Activated T-helper 1 cell treated with Interleukin-2 at 50 U/mL for 16 hours (primary cell): ENCODE results near the gene FGFR3.
A peak's percentile ranks its signal among the peaks of the same experiment; 100 is the strongest.
"Not testable (repeated sequence)": the region's sequence is repeated elsewhere in the genome, so short reads cannot be mapped to it uniquely, and the experiment has no call there.

Experiments
- DNase-seq: peaks from one replicate; pipeline ENCODE4 v3.0.0-alpha.2; 2020; ENCODE audit warnings: low read depth

Gene FGFR3

DNA sequence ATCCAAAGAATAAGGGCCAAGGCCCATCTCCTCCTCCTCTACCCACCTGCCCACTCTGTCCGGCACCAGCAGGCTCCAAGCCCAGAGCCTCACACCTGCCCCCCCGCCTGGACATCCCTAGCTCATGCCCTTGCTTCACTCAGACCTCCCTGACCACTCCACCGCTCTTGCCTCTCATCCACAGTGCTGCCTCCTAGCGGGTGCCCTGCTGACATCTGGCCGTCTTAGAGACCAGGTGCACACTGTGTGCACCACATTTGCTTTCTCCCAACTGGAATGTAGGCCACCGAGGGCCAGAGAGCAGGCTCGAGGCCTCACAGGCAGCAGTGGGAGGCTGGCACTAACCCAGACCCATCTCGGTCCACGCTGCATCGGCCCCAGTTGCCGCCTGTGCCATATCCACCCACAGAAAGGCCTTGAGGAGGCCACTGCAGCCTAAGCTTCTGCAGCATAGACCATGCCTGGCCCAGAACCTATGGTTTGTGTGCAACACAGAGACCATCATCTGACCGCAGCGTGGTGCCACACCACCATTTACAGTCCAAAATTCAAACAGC, 49.3 kb downstream of the FGFR3 start:
- DNase-seq: no peak

DNA sequence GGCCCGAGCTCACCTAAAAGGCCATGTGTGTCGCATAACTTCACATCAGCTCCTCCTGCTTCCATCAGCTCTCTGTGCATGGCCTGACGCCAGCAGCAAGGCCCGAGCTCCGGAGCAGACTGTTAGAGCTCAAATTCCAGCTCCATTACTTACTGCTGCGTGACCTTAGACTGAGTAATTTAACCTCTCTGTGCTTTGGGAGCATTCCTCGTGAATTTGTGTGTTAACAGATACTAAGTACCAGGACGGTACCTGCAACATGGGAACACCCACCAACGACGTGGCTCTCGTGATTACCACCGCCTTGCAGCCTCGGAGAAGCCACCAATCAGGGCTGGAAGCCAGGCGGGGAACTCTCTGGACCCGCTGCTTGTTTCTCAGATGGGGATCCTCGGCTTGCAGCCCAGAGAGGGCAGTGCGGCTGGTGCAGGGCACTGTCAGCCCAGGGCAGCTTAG, 49.9 kb downstream of the FGFR3 start:
- no peak for DNase-seq

DNA sequence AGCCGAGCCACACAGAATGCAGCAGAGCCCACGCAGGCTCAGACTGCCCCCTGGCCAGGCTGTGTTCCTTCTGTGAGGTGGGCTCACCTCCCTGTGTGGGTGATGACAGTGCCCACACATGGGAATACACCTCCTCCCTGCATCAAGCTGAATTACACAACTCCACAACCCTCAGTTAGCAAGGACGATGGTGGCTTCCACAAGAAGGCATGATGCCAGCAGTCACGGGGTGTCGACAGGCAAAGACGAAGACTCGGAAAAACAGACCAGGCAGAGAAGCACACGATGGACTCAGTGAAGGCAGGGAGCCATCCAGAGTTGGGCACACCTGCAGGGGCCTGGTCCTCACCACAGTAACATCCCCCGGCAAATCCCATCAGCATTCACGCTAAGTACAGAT, 50.8 kb downstream of the FGFR3 start:
- DNase-seq: no peak

DNA sequence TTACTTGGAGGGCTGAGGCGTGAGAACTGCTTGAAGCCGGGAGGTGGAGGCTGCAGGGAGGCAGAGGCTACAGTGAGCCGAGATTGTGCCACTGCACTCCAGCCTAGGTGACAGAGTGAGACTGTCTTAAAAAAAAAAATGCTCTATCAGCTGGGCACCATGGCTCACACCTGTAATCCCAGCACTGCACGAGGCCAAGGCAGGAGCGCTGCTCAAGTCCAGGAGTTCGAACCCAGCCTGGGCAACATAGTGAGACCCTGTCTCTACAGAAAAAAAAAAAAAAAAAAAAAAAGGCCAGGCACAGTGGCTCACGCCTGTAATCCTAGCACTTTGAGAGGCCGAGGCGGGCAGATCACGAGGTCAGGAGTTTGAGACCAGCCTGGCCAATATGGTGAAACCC, 51.5 kb downstream of the FGFR3 start:
- DNase-seq: not testable (repeated sequence)

DNA sequence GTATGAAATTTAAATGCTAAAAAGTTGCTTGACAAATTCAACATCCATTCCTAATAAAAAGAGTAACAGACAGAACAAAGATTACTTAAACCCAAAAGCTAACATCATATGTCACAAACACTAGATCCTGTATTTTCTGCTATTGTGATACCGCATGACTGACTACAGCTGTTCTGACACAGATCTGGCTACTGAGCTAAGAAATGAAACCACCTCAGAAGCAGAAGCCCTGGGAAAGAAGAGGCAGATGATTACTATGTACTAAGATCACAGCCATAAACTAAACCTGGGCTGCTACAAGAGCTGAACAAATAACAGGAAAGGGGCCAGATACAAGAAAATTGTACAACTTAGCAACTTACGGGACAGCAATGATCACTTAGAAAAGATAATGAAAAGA, 53.5 kb downstream of the FGFR3 start:
- DNase-seq: no peak

DNA sequence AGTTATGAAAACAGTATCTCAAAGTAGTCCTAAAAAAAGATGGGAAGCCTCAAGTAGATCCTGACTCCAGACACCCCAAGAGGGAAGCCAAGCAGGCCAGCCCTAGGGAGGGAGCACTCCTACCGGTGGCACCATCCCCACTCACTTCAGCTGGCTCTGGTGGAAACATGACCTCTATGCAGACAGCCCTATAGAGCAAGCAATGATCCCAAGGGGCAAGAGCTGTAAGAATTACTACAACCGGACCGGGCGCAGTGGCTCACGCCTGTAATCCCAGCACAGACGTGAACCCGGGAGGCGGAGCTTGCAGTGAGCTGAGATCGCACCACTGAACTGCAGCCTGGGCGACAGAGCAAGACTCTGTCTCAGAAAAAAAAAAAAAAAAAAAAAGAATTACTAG, 57.2 kb downstream of the FGFR3 start:
- no peak for DNase-seq

DNA sequence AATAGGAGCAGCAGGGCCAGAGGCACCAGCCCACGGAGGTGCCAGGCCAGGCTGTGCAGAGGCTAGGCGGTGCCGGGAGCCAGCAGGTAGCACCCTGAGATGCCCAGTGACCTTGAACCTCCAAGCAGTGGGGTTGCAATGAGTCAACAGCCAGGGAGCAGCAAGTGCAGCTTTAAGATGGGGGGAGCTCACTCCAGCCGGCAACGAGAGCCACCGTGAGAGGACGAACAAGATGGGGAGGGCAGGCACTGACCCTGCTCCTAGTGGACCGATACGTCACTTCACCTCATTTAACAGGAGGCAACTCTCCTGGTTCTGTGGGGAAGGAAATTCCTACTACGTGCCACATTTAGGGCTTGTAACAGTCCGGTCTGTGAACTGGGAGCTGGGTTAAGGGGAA, 58.1 kb downstream of the FGFR3 start:
- DNase-seq: no peak

DNA sequence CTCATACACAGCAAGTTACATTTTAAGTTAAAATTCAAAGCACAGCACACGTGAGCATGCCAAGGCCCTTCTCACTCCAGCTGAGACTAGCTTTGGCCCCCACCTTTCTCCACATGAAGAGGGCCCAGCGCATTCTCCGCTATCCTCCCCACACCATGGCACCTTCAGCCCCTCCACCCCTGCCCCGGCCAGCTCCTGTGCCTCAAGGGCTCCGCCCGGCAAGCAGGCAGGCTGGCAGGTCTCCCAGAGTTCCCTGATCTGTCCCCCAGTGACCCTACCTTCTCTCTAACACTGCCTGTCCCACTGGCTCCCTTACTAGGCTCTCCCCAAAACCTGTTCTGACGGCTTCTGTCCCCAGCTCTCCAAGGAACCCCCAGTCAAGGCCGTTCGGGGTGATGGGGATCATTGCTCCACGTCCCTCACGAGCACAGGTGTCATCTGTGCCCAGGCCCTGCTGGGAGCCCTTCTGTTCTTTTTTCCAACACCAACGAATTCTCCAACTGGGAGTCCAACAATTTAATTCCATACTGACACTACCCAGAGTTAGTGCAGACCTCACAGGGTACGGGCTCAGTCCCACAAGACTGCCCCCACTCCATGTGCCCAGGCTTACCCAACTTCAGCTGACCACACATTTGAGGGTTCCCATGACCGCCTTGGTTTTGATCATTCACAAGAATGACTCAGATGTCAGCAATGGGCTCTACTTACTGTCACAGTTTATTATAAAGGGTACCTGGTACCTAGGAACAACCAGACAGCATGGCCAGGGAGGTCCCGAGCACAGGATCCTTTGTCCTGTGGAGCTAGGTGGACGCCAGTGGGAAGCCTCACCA, 58.7 kb downstream of the FGFR3 start:
- DNase-seq: no peak

DNA sequence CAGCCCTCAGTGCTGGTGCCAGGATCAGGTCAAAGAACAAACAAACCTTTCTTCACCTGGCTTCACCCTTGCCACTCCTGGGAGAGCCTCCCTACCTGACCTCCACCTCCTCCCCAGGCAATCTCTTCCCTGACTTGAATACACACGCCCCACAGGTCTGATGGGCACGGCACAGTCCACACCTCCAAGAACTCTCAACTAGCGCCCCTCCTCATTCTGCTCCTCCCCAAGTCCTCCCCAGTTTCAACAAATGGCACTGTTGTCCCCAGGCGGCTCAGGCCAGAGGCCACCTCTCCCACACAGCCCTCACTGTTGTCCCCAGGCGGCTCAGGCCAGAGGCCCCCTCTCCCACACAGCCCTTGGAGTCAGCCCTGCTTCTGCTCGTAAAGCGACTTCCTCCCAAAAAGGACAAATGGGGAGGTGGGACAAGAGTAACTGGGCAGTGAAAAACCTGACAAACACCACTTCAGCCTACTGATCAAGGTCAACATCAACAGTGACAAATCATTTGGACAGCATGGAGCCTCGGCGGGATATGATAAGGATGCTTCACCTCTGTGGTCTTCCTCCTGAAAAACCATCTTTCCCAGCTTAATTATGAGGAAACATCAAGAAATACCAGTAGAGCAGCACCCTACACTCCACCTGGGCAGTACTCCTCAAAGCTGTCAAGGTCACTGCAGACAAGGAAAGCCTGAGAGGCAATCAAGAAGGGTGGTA, 60.0 kb downstream of the FGFR3 start:
- no peak for DNase-seq

DNA sequence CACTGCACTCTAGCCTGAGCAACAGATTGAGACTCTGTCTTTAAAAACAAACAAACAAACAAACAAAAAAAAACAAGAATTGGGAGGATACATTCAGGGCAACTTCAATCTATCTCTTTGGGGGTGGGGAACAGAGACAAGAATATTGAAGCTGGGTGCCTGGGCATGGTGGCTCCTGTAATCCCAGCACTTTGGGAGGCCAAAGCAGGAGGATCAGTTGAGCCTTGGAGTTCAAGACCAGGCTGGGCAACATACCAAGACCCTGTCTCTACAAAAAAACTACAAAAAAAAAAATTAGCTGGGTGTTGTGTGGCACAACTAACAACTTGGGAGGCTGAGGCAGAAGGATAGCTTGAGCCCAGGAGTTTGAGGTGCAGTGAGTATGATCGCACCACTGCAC, 61.7 kb downstream of the FGFR3 start:
- DNase-seq: no peak

DNA sequence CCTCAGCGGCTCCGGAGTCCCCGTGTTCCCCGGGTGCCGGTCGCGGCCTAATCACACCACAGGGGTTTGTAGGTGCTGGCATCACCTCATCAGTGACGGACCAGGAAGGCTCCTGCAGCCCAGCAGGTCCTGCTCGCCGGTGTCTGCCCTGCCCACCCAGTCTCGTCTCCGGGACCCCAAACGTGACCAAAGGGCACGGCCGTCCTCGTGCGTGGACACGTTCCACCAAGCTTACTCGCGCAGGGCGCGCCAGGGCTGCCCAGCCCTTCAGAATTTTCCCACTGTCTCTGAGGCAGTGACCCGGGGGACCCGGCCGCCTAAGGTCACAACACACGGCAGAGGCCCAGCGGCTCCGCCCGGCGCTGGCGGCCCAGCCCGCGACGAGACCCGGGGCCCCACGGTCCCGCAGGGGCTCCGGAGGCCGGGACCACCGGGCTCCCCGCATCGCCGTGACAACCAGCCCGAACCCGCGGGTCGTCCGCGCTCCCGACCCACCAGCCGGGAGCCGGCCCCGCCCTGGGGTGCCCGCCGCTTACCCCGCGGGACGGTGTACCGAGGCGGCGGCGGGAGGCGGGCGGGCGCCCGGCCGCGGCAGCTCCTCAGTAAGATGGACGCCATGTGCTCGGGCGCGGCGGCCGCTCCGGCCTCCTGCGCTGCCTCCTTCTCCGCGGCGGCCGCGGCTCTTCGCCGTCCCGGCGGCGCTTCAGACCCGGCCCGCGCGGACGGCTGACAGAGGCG, 62.4 kb downstream of the FGFR3 start:
- no peak for DNase-seq

DNA sequence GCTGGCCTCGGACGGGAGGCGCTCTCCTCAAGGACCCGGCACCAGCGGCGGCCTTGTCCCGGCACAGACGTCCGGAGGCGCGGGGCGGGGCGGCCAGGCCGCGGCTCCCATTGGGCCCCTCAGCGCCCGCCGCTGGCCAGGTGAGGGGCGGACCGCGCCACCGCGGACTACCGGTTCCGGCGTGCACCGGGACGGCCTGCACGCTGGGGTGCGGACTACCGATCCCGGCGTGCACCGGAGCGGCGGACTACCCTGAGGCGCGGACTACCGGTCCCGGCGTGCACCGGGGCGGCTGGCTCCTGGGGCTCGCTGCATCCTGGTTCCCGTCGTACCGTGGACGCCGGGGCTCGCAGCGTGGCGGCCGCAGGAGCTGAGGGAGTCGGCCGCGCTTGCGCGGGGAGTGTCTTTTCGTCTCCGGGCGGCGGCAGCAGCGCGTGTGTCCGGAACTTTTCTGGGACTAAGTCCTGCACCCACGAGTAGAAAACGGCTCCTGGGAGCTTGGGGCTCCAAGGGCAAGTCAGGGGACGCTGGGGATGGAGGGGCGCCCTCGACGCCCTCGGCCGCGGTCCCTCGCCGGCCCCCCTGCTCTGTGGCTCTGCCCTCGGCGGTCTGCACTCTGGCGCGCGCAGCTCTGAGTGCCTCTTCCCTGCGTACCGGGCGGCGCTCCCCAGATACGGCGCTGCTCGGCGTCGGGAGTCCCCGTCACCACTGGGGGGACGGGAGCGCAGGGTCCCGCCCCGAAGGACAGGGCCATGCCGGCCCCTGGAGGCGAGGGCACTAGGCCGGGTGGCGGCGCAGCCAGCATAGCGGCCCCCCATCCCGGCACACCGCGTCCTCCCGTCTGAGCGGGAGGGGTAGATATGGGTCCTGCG, 63.2 kb downstream of the FGFR3 start, which contains the start of gene LETM1:
Gene LETM1 (minus strand): TSS at position 86 of the 872 bp plus-strand sequence. CDS start 206 bp downstream, outside the sequence.
- DNase-seq: peak; percentile 89

DNA sequence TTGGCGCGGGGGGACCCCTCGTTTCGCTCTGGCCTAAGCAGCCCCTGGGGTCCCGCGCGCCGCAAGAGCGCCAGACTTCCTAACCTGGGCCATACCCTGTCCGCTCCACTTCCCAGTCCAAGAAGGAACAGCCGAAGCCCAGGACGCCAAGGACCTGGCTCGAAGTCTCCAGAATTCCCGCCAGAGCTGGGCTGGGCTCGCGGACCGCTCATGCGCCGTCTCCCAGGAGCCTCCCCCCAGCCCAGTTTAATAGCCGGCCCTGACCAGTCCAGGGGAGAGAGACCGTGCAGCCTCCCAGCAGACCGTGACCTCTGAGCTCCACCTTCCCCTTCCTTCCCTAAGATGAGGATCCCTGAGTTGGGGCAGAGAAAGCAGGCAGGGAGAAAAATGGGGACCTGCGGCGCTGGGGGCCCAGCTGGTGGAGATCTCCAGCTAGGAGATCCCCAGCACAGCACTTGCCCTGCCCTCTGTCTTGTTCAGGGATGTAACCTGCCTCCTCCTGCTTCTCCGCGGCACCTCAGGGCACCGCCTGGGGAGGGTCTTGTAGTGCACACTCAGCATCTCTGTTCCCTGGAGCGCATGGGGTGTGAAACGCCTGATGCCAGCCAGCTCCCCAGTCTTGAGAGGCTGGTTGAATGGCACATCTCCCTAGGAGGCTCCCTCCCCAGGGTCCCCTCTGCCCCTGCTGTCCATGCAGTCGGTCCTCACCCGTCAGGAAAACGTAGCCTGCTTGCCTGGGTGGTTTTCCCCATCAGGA, 64.0 kb downstream of the FGFR3 start:
- no peak for DNase-seq

DNA sequence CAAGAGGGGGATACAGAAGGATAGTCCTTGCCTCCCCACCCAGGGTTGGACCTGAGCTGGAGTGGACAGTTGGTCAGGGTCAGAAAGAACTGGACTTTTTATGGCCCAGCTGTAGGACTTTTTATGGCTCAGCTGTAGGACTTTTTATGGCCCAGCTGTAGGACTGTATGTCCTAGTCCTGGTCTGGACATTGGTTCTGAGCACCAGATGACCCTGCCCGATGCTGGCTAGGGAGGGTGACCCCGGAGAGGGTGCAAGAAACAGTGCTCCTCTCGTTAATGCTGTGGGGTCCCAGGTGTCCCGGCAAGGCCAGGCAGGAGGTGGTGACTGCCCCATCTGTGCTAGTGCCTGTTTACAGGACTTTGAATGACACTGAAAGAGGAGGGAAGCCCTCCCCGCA, 64.8 kb downstream of the FGFR3 start:
- no peak for DNase-seq
